Pulmonary artery endothelial cell (primary cell): ENCODE results near the gene WFDC10B. TPM values are rescaled to one million over a fixed set of nuclear protein-coding genes. Genes with fewer than 3 reads are reported as not detected.
"Not testable (repeated sequence)": the region's sequence is repeated elsewhere in the genome, so short reads cannot be mapped to it uniquely, and the experiment has no call there.

Experiments
- DNase-seq: peaks from one replicate; pipeline ENCODE4 v3.0.0-alpha.2; 2011; ENCODE audit warnings: low read depth, low spot score
- total RNA-seq: library from RNA; depleted of rRNA; stranded (reverse); fragments of >200 nt; gene quantifications from 2 replicates; pipeline ENCODE4 v1.2.3, GENCODE V29; 2014

Gene WFDC10B
- not detected in 2 replicates for total RNA-seq

DNA sequence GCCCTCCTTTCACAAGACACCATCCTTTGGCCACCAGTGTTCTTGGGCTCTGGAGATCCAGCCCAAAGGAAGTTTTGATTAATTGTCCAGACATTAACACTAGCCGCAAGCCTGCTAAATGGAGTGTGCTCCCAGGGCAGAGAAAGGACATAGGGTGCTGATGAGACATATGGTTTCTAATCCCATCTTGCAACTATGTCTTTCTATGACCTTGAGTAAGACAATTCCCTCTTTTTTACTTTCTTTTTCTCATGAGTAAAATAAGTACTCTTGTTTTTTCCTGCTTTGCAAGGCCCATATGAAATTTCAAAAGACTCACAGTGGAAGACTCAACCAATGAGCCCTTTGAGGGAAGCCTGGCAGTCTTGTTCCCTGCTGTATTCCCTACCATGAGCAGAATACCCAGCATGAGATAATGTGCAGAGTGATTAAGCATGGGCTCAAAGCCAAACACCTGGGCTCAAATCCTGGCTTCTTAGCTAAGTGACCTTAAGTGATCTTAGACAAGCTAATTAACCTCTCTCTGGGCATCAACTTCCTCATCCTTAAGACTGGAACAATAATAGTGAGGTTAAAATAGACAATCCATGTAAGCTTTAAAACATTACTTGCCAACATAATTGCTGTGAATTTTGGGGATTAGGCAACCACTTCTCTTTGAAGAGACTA is at the start of gene WFDC10B:
Gene WFDC10B, minus strand, starts transcription at position 51 of the 669 bp plus-strand sequence. CDS start 19,027 bp downstream, outside the sequence.
- DNase-seq: no peak

DNA sequence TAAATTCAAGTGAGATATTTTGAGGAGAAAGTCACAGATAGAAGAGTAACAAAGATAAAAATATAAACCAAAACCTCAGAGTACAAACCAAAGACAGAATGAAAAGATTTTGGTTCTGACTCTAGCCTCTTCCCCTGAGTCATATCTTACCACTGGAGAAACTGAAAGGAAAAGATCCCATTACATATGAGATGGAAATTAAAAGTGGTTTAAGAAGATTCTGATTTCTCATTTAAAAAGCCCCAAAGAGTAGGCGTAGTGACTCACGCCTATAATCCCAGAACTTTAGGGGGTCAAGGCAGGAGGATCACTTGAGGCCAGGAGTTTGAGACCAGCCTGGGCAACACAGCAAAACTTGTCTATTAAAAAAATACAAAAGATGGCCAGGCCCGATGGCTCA is 47.9 kb upstream of the WFDC10B start:
- no peak for DNase-seq

- no peak for DNase-seq
Measured at GRCh38 chr20:45751721-45752120, 46.9 kb upstream of the WFDC10B start.

DNA sequence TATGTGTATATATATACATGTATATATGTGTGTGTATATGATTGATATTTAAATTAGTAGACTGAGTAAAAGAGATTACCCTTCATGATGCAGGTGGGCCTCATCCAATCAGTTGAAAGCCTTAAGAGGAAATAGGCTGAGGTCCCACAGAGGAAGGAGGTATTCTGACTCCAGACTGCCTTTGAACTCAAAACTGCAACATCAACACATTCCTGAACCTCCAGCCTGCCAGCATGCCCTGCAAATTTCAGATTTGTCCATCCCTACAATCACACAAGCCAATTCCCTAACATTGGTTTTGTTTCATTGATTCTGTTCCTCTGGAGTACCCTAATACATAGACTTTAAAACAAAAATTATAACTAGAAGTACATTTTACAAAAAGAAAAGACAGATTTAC is 40.2 kb upstream of the WFDC10B start:
- DNase-seq: no peak

DNA sequence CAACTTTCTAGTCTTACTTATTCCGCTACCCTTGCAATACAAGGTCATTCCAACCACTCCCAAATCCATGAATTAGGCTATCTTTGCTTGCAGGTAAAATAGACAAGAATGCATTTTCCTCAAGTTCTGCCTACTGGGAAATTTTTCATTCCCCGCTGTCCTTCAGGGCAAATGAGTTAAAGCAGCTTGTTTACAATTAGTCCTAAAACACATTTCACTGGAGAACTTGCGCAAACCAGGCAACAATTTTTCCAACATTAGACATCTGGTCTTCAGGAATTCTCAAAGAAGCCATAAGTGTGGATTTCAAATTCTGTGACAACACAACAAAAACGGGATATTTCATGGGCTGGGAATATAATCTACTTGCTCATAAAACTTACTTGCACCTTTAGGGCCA is 37.8 kb upstream of the WFDC10B start:
- DNase-seq: no peak

DNA sequence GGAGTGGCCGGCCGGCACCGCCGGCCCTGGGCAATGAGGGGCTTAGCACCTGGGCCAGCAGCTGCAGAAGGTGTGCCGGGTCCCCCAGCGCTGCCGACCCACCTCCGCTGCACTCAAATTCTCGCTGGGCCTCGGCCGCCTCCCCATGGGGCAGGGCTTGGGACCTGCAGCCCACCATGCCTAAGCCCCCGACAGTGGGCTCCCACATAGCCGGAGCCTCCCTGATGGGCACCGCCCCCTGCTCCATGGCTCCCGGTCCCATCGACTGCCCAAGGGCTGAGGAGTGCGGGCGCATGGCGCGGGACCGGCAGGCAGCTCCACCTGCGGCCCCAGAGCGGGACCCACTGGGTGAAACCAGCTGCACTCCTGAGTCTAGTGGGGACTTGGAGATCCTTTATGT is 31.2 kb upstream of the WFDC10B start:
- no peak for DNase-seq

DNA sequence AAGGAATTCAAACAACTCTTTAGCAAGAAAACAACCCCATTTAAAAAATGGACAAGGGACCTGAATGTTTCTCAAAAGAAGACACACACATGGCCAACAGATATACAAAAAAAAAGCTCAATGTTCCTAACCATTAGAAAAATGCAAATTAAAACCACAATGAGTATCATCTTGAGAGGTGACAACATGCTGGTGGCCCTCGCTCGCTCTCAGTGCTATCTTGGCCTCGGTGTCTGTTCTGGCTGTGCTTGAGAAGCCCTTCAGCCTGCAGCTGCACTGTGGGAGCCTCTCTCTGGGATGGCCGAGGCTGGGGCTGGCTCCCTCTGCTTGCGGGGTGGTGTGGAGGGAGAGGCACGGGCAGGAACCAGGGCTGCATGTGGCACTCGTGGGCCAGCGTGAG is 30.7 kb upstream of the WFDC10B start:
- DNase-seq: no peak

DNA sequence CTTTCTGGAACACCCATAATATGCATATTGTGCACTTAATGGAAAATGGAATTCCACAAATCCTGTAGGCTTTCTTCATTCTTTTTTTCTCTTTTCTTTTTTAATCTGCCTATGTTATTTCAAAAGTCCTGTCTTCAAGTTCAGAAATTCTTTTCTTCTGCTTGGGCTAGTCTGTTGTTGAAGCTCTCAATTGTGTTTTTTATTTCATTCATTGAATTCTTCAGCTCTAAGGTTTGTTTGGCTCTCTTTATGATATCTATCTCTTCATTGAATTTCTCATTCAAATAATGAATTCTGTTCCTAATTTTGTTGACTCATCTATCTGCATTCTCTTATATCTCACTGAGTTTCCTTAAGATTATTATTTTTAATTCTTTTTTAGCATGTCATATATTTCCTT is 27.4 kb upstream of the WFDC10B start:
- no peak for DNase-seq

- no peak for DNase-seq
Measured at GRCh38 chr20:45727044-45727443, 22.2 kb upstream of the WFDC10B start.

DNA sequence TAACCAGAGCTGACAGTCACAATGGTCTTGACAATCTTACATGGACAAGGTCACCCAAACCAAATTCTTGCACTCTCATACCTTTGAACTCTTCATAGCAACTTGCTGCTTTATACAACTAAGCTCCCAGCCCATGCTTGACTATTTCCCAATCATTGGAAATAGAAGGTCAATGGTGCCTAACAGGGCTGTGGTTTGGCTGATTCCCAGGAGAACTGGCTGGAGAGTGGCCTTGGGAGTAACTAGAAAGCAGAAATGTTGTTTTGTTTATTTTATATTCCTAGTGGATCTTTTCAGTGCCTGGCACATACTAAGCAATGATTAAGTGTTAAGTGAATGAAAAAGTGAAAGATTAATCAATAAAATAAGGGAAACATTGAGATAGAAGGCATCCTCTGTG is 20.3 kb upstream of the WFDC10B start:
- no peak for DNase-seq

GRCh38 chr20:45722047-45722446 is 17.2 kb upstream of the WFDC10B start, which contains the start of gene SPINT4:
Gene SPINT4, plus strand, starts transcription at chr20:45722347. Its CDS starts 21 bp downstream, at chr20:45722368.
- no peak for DNase-seq

DNA sequence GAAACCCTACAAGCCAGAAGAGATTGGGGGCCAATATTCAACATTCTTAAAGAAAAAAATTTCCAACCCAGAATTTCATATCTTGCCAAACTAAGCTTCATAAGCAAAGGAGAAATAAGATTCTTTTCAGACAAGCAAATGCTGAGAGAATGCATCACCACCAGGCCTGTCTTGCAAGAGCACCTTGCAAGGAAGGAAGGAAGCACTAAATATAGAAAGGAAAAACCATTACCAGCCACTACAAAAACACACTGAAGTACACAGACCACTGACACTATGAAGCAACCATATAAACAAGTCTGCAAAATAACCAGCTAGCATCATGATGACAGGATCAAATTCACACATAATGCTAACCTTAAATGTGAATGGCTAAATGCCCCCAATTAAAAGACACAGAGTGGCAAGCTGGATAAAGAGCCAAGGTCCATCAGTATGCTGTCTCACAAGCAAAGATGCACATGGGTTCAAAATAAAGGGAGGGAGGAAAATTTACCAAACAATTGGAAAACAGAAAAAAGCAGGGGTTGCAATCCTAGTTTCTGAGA is 11.4 kb upstream of the WFDC10B start:
- DNase-seq: not testable (repeated sequence)

DNA sequence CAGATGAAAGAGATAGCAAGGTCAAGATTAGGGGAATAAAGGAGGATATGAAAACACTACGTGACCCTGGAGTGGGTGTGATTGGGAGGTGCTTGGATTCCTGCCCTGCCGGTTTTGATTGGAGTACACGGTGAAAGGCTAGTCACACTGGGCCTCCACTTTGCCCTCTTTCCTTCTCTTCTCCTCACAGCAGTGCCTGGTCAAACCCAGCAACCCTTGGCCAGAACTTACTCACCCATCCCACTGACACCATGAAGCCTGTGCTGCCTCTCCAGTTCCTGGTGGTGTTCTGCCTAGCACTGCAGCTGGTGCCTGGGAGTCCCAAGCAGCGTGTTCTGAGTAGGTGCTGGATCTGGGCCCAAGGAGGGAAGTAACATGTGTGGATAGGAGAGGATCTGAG is 2.9 kb downstream of the WFDC10B start, which contains the start of gene WFDC13:
Gene WFDC13, plus strand, starts transcription at position 166 of the 400 bp plus-strand sequence. Its CDS starts 86 bp downstream, at position 252.
- DNase-seq: no peak

DNA sequence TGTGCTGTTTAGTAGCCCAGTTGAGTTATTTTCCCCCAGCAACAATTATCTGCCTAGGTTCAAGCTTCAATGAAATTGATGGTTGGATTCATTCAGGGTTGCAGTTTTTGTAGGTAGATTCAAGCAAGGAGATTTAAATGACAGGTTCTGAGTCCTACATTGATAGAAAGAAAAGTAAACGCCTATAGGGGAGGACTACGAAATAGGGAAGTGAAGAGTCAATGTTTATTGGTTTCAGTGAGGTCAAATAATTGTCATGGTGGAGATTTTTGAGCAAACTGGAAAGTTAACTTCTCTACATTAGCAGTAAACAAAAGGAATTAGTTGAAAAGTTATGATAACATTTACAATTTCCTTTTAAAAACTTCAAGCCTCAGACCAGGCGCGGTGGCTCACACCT is 3.7 kb downstream of the WFDC10B start:
- DNase-seq: no peak

DNA sequence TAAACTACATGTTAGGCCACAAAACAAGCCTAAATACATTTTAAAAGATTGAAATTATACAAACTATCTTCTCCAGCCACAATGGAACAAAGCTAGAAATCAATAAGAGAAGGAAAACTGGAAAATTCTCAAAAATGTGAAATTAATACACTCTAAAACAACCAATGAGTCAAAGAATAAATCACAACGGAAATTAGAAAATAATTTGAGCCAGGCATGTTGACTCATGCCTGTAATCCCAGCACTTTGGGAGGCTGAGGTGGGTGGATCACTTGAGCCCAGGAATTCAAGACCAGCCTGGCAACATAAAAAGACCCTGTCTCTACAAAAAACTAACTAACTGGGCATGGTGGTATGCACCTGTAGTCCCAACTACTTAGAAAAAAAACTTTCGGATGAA is 9.3 kb downstream of the WFDC10B start:
- DNase-seq: no peak

DNA sequence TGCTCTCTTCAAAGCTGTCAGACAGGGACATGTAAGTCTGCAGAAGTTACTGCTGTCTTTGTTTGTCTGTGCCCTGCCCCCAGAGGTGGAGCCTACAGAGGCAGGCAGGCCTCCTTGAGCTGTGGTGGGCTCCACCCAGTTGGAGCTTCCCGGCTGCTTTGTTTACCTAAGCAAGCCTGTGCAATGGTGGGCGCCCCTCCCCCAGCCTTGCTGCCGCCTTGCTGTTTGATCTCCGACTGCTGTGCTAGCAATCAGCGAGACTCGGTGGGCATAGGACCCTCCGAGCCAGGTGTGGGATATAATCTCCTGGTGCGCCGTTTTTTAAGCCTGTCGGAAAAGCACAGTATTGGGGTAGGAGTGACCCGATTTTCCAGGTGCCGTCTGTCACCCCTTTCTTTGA is 11.5 kb downstream of the WFDC10B start:
- DNase-seq: not testable (repeated sequence)

- no peak for DNase-seq
Measured at GRCh38 chr20:45685896-45686295, 18.9 kb downstream of the WFDC10B start.

- no peak for DNase-seq
Measured at GRCh38 chr20:45679650-45680049, 25.2 kb downstream of the WFDC10B start.

GRCh38 chr20:45672765-45673164 is 32.1 kb downstream of the WFDC10B start:
- DNase-seq: no peak

- DNase-seq: no peak
Measured at GRCh38 chr20:45670139-45670538, 34.7 kb downstream of the WFDC10B start, which contains the start of gene WFDC11. Gene WFDC11, minus strand, starts transcription at chr20:45670239. Its CDS starts 19,639 bp downstream, at chr20:45650600.

DNA sequence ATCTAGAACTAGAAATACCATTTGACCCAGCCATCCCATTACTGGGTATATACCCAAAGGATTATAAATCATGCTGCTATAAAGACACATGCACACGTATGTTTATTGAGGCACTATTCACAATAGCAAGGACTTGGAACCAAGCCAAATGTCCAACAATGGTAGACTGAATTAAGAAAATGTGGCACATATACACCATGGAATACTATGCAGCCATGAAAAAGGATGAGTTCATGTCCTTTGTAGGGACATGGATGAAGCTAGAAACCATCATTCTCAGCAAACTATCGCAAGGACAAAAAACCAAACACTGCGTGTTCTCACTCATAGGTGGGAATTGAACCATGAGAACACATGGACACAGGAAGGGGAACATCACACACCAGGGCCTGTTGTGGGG is 47.8 kb downstream of the WFDC10B start:
- not testable (repeated sequence) for DNase-seq

GRCh38 chr20:45651726-45652125 is 53.1 kb downstream of the WFDC10B start:
- DNase-seq: not testable (repeated sequence)

- DNase-seq: no peak
Measured at GRCh38 chr20:45649312-45649863, 55.4 kb downstream of the WFDC10B start.
